ENCODE measurements around the gene MAGI1. TPM values are rescaled to one million over a fixed set of nuclear protein-coding genes. Genes with fewer than 3 reads are reported as not detected.
A peak's percentile ranks its signal among the peaks of the same experiment; 100 is the strongest.

The MAGI1 gene
- total and polyA plus RNA-seq, 7 experiments from 2014 or later: 0.39 TPM; not detected in 6

DNA sequence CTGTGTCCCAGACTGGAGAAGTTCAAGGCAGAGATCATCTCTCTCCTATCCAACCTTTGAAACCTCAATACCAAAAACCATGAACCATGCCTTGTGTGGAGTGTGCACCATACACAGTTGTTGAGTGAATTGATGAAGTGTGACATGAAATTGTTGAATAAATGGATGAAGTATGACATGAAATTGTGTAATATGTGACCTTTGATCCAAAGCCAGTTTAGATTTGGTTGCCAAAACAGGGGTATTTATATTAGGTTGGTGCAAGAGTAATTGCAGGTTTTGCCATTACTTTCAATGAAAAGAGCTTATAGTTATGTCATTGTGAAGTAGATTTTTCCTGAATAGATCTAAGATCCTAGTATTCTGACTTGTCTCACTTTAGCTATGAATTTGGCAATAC is 3.1 kb upstream of the MAGI1 start:
- H3K27me3 ChIP-seq (ENCODE audit: control insufficient read depth in 2 of 2, insufficient read depth in 2 of 2, low read length in 2 of 2): no peaks in the 10 kb centered on the region
- no peak overlapping the region for H3K4me3 ChIP-seq (ENCODE audit: low read length)
- DNase-seq (no peak), ATAC-seq (no peak)
- Mint-ChIP-seq H3K4me1 (peaks cover 7 to 21% (median 13%) of the 10 kb centered on the region in 7 donors), H3K9me3 (peaks cover 0 to 8% (median 0%) of the 10 kb centered on the region in 11 donors), H3K27ac (no peak overlapping the region), H3K27me3 (peaks cover 45 to 56% (median 52%) of the 10 kb centered on the region in 5 donors), H3K4me3 (no peak overlapping the region), H3K36me3 (peaks cover 0 to 5% (median 0%) of the 10 kb centered on the region in 5 donors)
- no peak overlapping the region for H3K27ac ChIP-seq (ENCODE audit: low read depth, low read length)
- H3K36me3 ChIP-seq (ENCODE audit: control insufficient read depth in 2 of 3, insufficient read depth in 3 of 3, low read length in 3 of 3): no peaks in the 10 kb centered on the region
- POLR2A ChIA-PET: no interaction called here
- intact Hi-C loops (cut with micrococcal nuclease): no loop called here
- no peaks in the 10 kb centered on the region for H3K9me3 ChIP-seq (ENCODE audit: control insufficient read depth in 2 of 3, low read length in 3 of 3)
- H3K4me1 ChIP-seq (ENCODE audit: control insufficient read depth in 2 of 2, insufficient read depth in 2 of 2, low read length in 2 of 2): no peaks in the 10 kb centered on the region
- CTCF ChIA-PET: no interaction called here

DNA sequence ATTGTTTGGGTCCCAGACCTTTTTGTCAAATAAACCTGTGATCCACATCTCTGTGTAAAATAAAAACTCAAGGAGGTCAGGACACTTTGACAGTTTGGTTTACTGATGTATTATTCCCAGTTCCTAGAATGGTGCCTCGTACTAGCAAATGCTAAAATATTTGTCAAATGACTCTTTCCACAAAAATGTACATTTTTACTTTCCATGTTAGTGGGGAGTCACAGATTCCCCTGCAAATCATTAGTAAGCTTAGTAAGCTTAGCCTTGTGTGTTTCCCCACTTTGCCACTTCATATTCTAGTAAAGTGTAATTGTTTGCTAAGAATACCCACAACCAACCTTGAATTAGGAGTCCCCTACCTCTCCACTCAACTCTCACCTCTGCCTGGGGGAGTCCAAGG is 2.4 kb upstream of the MAGI1 start:
- no peak for DNase-seq
- H3K36me3 ChIP-seq (ENCODE audit: control insufficient read depth in 2 of 3, insufficient read depth in 3 of 3, low read length in 3 of 3): no peaks in the 10 kb centered on the region
- no peaks in the 10 kb centered on the region for H3K9me3 ChIP-seq (ENCODE audit: control insufficient read depth in 2 of 3, low read length in 3 of 3)
- Mint-ChIP-seq H3K9me3 (peaks cover 0 to 8% (median 0%) of the 10 kb centered on the region in 11 donors), H3K4me3 (no peak overlapping the region), H3K36me3 (peaks cover 0 to 5% (median 0%) of the 10 kb centered on the region in 5 donors), H3K27ac (no peak overlapping the region), H3K27me3 (peaks cover 53 to 64% (median 58%) of the 10 kb centered on the region in 5 donors), H3K4me1 (peaks cover 7 to 22% (median 14%) of the 10 kb centered on the region in 7 donors)
- ChIA-PET POLR2A (no interaction called here), CTCF (no interaction called here)
- no peaks in the 10 kb centered on the region for H3K27me3 ChIP-seq (ENCODE audit: control insufficient read depth in 2 of 2, insufficient read depth in 2 of 2, low read length in 2 of 2)
- intact Hi-C loops (cut with micrococcal nuclease): no loop called here
- H3K4me3 ChIP-seq (ENCODE audit: low read length): no peak overlapping the region
- no peak overlapping the region for H3K27ac ChIP-seq (ENCODE audit: low read depth, low read length)
- no peak for ATAC-seq
- no peaks in the 10 kb centered on the region for H3K4me1 ChIP-seq (ENCODE audit: control insufficient read depth in 2 of 2, insufficient read depth in 2 of 2, low read length in 2 of 2)

DNA sequence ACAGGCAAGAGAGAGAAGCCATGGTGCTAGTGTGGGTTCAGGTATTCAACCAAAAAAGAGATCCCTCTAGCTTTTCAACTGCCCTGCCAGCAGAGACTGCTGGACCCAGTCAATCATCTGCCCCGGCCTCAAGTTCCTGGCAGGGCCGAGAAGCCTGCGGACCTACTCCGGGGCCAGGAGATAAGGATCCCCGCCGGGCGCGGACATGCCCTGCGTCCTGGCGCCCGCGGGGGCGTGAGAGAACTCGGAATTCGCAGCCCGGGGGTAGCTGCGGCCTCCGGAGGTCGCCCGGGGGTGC is 821 bp upstream of the MAGI1 start:
- CTCF ChIA-PET: no interaction called here
- Histone ChIP-seq H3K27me3 (ENCODE audit: control insufficient read depth in 2 of 2, insufficient read depth in 2 of 2, low read length in 2 of 2) (no peaks in the 10 kb centered on the region), H3K27ac (ENCODE audit: low read depth, low read length) (no peak overlapping the region), H3K9me3 (ENCODE audit: control insufficient read depth in 2 of 3, low read length in 3 of 3) (no peaks in the 10 kb centered on the region), H3K4me3 (ENCODE audit: low read length) (no peak overlapping the region), H3K4me1 (ENCODE audit: control insufficient read depth in 2 of 2, insufficient read depth in 2 of 2, low read length in 2 of 2) (no peaks in the 10 kb centered on the region), H3K36me3 (ENCODE audit: control insufficient read depth in 2 of 3, insufficient read depth in 3 of 3, low read length in 3 of 3) (no peaks in the 10 kb centered on the region)
- H3K27me3 Mint-ChIP-seq: peaks cover 68 to 79% (median 70%) of the 10 kb centered on the region in 5 donors
- POLR2A ChIA-PET: no interaction called here
- peaks cover 0 to 9% (median 0%) of the 10 kb centered on the region in 5 donors for H3K36me3 Mint-ChIP-seq
- H3K27ac Mint-ChIP-seq: no peak overlapping the region
- peak overlapping the region in 5 of 10 donors; percentile 25 to 79 (median 77) for H3K4me3 Mint-ChIP-seq
- ATAC-seq (no peak), DNase-seq (no peak)
- intact Hi-C loops (cut with micrococcal nuclease): no loop called here
- peaks cover 7 to 22% (median 14%) of the 10 kb centered on the region in 7 donors for H3K4me1 Mint-ChIP-seq
- H3K9me3 Mint-ChIP-seq: peaks cover 0 to 13% (median 0%) of the 10 kb centered on the region in 11 donors

DNA sequence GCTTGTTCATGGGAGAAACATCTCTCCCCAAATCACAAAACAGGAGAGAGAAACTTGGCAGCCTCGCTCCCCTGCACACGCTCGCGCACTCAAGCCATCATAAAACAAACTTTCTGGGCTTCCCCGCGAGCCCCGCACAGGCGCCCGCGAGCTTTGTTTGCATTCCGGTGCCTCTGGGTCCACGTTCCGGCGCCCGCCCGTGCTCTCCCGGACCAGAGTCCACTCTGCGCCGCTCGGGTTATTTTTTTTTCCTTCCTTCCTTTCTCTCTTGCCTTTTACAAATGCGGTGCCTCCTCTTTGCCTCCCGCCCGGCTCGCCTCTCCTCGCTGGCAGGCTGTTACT is 363 bp downstream of the MAGI1 start:
- H3K4me1 ChIP-seq (ENCODE audit: control insufficient read depth in 2 of 2, insufficient read depth in 2 of 2, low read length in 2 of 2): no peaks in the 10 kb centered on the region
- intact Hi-C loops (cut with micrococcal nuclease): no loop called here
- H3K4me3 ChIP-seq (ENCODE audit: low read length): no peak overlapping the region
- Mint-ChIP-seq H3K4me3 (peak overlapping the region; percentile 54 to 90 (median 76)), H3K27ac (peak overlapping the region in 1 of 9 donors; percentile 29), H3K4me1 (peaks cover 7 to 22% (median 14%) of the 10 kb centered on the region in 7 donors), H3K36me3 (peaks cover 0 to 9% (median 0%) of the 10 kb centered on the region in 5 donors), H3K27me3 (peaks cover 68 to 84% (median 73%) of the 10 kb centered on the region in 5 donors), H3K9me3 (peaks cover 0 to 13% (median 0%) of the 10 kb centered on the region in 11 donors)
- no peaks in the 10 kb centered on the region for H3K27me3 ChIP-seq (ENCODE audit: control insufficient read depth in 2 of 2, insufficient read depth in 2 of 2, low read length in 2 of 2)
- ChIA-PET CTCF (no interaction called here), POLR2A (no interaction called here)
- no peak overlapping the region for H3K27ac ChIP-seq (ENCODE audit: low read depth, low read length)
- no peaks in the 10 kb centered on the region for H3K36me3 ChIP-seq (ENCODE audit: control insufficient read depth in 2 of 3, insufficient read depth in 3 of 3, low read length in 3 of 3)
- ATAC-seq: no peak
- no peak for DNase-seq
- H3K9me3 ChIP-seq (ENCODE audit: control insufficient read depth in 2 of 3, low read length in 3 of 3): no peaks in the 10 kb centered on the region

DNA sequence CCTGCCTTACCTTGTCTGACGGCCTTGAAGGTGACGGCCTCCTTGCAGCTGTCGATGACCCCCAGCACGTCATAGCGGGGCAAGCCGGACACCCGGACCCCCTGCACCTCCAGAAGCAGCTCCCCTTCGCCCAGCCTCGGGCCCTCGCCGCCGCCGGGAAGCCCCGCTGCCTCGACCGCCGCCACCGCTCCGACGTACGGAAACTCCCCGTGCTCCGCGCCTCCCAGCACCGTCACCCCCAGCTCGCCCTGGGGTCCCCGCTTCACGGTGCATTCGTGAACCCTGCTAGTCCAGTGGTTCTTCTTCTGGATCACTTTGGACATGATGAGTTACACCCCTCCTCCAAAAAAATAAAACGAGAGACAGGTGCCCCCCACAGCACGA is 740 bp downstream of the MAGI1 start:
- Histone ChIP-seq H3K27me3 (ENCODE audit: control insufficient read depth in 2 of 2, insufficient read depth in 2 of 2, low read length in 2 of 2) (no peaks in the 10 kb centered on the region), H3K36me3 (ENCODE audit: control insufficient read depth in 2 of 3, insufficient read depth in 3 of 3, low read length in 3 of 3) (no peaks in the 10 kb centered on the region), H3K4me3 (ENCODE audit: low read length) (no peak overlapping the region), H3K4me1 (ENCODE audit: control insufficient read depth in 2 of 2, insufficient read depth in 2 of 2, low read length in 2 of 2) (no peaks in the 10 kb centered on the region), H3K9me3 (ENCODE audit: control insufficient read depth in 2 of 3, low read length in 3 of 3) (no peaks in the 10 kb centered on the region), H3K27ac (ENCODE audit: low read depth, low read length) (no peak overlapping the region)
- peak overlapping the region; percentile 54 to 90 (median 76) for H3K4me3 Mint-ChIP-seq
- intact Hi-C loops (cut with micrococcal nuclease): no loop called here
- ChIA-PET CTCF (no interaction called here), POLR2A (no interaction called here)
- peaks cover 0 to 13% (median 1%) of the 10 kb centered on the region in 11 donors for H3K9me3 Mint-ChIP-seq
- H3K27ac Mint-ChIP-seq: no peak overlapping the region
- ATAC-seq (no peak), DNase-seq (no peak)
- peaks cover 0 to 9% (median 0%) of the 10 kb centered on the region in 5 donors for H3K36me3 Mint-ChIP-seq
- H3K27me3 Mint-ChIP-seq: peaks cover 69 to 84% (median 70%) of the 10 kb centered on the region in 5 donors
- H3K4me1 Mint-ChIP-seq: peaks cover 7 to 22% (median 14%) of the 10 kb centered on the region in 7 donors

- Histone ChIP-seq H3K4me1 (ENCODE audit: control insufficient read depth in 2 of 2, insufficient read depth in 2 of 2, low read length in 2 of 2) (no peaks in the 10 kb centered on the region), H3K27me3 (ENCODE audit: control insufficient read depth in 2 of 2, insufficient read depth in 2 of 2, low read length in 2 of 2) (no peaks in the 10 kb centered on the region), H3K9me3 (ENCODE audit: control insufficient read depth in 2 of 3, low read length in 3 of 3) (no peaks in the 10 kb centered on the region), H3K4me3 (ENCODE audit: low read length) (no peak overlapping the region), H3K36me3 (ENCODE audit: control insufficient read depth in 2 of 3, insufficient read depth in 3 of 3, low read length in 3 of 3) (no peaks in the 10 kb centered on the region), H3K27ac (ENCODE audit: low read depth, low read length) (no peak overlapping the region)
- H3K27ac Mint-ChIP-seq: no peak overlapping the region
- ChIA-PET CTCF (no interaction called here), POLR2A (no interaction called here)
- DNase-seq: no peak
- no peak for ATAC-seq
- intact Hi-C loops (cut with micrococcal nuclease): no loop called here
- peaks cover 7 to 22% (median 14%) of the 10 kb centered on the region in 7 donors for H3K4me1 Mint-ChIP-seq
- H3K4me3 Mint-ChIP-seq: peak overlapping the region in 8 of 10 donors; percentile 16 to 90 (median 68)
- H3K9me3 Mint-ChIP-seq: peaks cover 0 to 13% (median 1%) of the 10 kb centered on the region in 11 donors
- H3K27me3 Mint-ChIP-seq: peaks cover 64 to 80% (median 67%) of the 10 kb centered on the region in 5 donors
- H3K36me3 Mint-ChIP-seq: peaks cover 0 to 9% (median 0%) of the 10 kb centered on the region in 5 donors
Observed at GRCh38 chr3:66037330-66037985, 1.3 kb downstream of the MAGI1 start.

DNA sequence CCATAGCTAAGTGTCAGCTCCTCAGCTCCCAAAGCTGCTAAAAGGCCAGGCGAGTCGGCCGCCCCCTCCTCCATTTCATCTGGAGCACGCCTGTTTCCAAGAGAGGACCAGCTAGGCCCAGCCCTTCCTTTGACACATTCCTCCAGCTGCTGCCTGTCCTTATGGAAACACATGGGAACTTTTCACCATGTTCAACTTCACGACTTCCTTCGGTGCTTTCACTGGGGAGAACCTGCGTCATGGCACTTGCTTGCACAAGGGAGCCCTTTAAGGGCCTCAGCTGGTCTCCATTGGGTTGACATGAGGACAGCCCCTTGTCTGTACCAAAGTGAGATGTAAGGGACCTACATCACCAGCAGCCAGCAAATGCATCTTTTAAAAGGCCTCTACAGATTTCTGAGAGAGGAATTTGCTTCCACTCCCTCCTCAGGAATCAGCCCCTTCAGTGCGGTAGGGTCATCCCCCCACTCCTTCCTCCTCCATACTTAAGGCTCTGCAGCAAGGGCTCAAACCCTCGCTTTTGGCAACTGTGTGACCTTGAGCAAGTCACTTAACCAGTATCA is 2.1 kb downstream of the MAGI1 start:
- intact Hi-C loops (cut with micrococcal nuclease): no loop called here
- H3K9me3 ChIP-seq (ENCODE audit: control insufficient read depth in 2 of 3, low read length in 3 of 3): no peaks in the 10 kb centered on the region
- no peaks in the 10 kb centered on the region for H3K36me3 ChIP-seq (ENCODE audit: control insufficient read depth in 2 of 3, insufficient read depth in 3 of 3, low read length in 3 of 3)
- Mint-ChIP-seq H3K27me3 (peaks cover 61 to 81% (median 68%) of the 10 kb centered on the region in 5 donors), H3K27ac (no peak overlapping the region), H3K4me3 (peak overlapping the region in 4 of 10 donors; percentile 39 to 79 (median 62)), H3K36me3 (peaks cover 0 to 9% (median 0%) of the 10 kb centered on the region in 5 donors), H3K4me1 (peaks cover 7 to 22% (median 14%) of the 10 kb centered on the region in 7 donors), H3K9me3 (peaks cover 0 to 13% (median 1%) of the 10 kb centered on the region in 11 donors)
- no peaks in the 10 kb centered on the region for H3K27me3 ChIP-seq (ENCODE audit: control insufficient read depth in 2 of 2, insufficient read depth in 2 of 2, low read length in 2 of 2)
- no peak overlapping the region for H3K27ac ChIP-seq (ENCODE audit: low read depth, low read length)
- CTCF ChIA-PET: no interaction called here
- ATAC-seq (no peak), DNase-seq (no peak)
- POLR2A ChIA-PET: no interaction called here
- no peak overlapping the region for H3K4me3 ChIP-seq (ENCODE audit: low read length)
- no peaks in the 10 kb centered on the region for H3K4me1 ChIP-seq (ENCODE audit: control insufficient read depth in 2 of 2, insufficient read depth in 2 of 2, low read length in 2 of 2)

Data from naive thymus-derived CD4-positive, alpha-beta T cell (primary cell).